Activated T-helper 1 cell treated with anti-CD3 and anti-CD28 coated beads, Interleukin-12 subunit alpha, Interleukin-12 subunit beta, Interleukin-2, Interleukin-4 antibody, amounts not matched to agents 30 ng/mL and 10 ng/mL and 1 ng/mL, durations not matched to agents 14 hours and 24 hours and 36 hours (primary cell): ENCODE results near the gene TOMM7. TPM values are rescaled to one million over a fixed set of nuclear protein-coding genes. Genes with fewer than 3 reads are reported as not detected.
"Not testable (repeated sequence)": the region's sequence is repeated elsewhere in the genome, so short reads cannot be mapped to it uniquely, and the experiment has no call there.

ENCODE experiments used
- DNase-seq: peaks from one replicate; pipeline ENCODE4 v3.0.0; 2021; ENCODE audit warnings: low spot score
- H3K27ac Mint-ChIP-seq: one replicate; pipeline ENCODE4 v1.8.0; 2021; ENCODE audit warnings: mild to moderate bottlenecking, mixed read lengths
- H3K27me3 Mint-ChIP-seq: one replicate; pipeline ENCODE4 v1.8.0; 2022; ENCODE audit warnings: mild to moderate bottlenecking, moderate library complexity, mixed read lengths; ENCODE audit not compliant: insufficient read depth
- H3K36me3 Mint-ChIP-seq: one replicate; pipeline ENCODE4 v1.8.0; 2021; ENCODE audit warnings: low read depth, mixed read lengths
- H3K4me1 Mint-ChIP-seq: one replicate; pipeline ENCODE4 v1.8.0; 2021; ENCODE audit warnings: low read depth, mixed read lengths
- H3K4me3 Mint-ChIP-seq: one replicate; pipeline ENCODE4 v1.8.0; 2021; ENCODE audit warnings: mild to moderate bottlenecking, moderate library complexity, mixed read lengths
- H3K9me3 Mint-ChIP-seq: one replicate; pipeline ENCODE4 v1.8.0; 2021; ENCODE audit warnings: mixed read lengths
- intact Hi-C: fragments of 100-400 bp; cut with micrococcal nuclease; formaldehyde crosslinking; loops from one replicate; pipeline ENCODE4 v1.15.1; 2024
- total RNA-seq: library from RNA; stranded (reverse); gene quantifications from 2 replicates; pipeline ENCODE4 v1.2.3, GENCODE V29; 2022

The TOMM7 gene
- total RNA-seq, 1 donor from 2014 or later: 225 TPM

DNA sequence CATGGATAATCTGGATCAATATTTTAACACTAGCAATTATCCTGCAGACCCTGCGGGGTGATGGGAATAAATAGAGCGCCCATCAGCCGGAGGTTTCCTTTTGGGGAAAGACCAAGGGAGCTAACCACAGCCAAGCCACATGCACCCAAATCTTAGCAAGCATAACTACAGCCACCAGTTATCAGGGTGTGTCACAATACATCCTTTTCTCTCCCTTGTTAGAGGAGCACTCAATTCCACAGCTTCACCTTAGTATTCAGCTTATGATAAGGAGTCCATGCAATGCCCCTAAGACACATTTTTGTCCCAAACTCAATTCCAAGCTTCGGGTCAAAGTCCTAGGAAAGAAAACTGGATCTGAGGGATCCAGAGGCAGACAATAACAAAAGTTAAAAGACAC is 15.9 kb downstream of the TOMM7 start:
- no peaks in the 10 kb centered on the region for H3K9me3 Mint-ChIP-seq
- intact Hi-C loops: no loop called here
- no peak overlapping the region for H3K27ac Mint-ChIP-seq
- peaks cover 2% of the 10 kb centered on the region for H3K36me3 Mint-ChIP-seq
- peaks cover 10% of the 10 kb centered on the region for H3K27me3 Mint-ChIP-seq
- no peak for DNase-seq
- H3K4me1 Mint-ChIP-seq: no peaks in the 10 kb centered on the region
- H3K4me3 Mint-ChIP-seq: no peak overlapping the region

DNA sequence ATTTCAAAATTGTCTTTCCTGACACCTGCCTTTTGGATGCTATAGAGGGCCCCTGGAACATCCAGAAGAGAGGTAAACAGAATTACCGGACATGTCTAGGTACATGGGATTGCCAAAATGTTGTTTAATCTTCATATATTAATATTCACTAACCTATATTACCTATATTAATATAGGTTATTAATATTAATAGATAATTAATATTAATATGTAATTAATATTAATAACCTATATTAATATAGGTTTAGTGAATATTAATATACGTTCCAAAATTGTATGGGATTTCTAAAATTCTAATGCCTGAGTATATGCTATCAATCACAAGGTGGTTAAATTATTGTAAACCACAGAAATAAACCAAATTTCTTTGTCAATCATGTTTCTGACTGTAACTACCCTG is 17.4 kb downstream of the TOMM7 start:
- Mint-ChIP-seq H3K36me3 (no peaks in the 10 kb centered on the region), H3K4me3 (no peak overlapping the region), H3K4me1 (no peaks in the 10 kb centered on the region), H3K9me3 (no peaks in the 10 kb centered on the region), H3K27ac (no peak overlapping the region), H3K27me3 (peaks cover 10% of the 10 kb centered on the region)
- DNase-seq: no peak
- intact Hi-C loops: no loop called here

DNA sequence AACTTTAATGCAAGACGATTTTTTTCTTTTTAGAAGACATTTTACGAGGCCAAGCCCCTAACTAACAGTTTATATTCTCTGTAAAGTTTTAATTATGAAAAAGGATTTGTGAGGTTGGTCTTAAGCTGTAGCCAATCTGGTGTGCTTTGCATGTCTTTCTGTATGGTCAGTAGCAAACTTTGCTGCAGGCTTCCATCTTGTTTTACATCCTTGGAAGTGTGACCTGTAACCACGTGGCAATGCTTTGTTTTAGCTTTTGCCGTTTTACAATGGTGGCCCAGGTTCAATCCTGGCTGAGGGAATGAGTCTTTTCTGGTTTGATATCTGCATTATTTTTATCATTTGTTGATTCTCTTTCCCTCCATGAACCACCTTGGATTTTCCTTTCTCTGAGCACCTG is 19.8 kb downstream of the TOMM7 start:
- H3K9me3 Mint-ChIP-seq: not testable (repeated sequence)

DNA sequence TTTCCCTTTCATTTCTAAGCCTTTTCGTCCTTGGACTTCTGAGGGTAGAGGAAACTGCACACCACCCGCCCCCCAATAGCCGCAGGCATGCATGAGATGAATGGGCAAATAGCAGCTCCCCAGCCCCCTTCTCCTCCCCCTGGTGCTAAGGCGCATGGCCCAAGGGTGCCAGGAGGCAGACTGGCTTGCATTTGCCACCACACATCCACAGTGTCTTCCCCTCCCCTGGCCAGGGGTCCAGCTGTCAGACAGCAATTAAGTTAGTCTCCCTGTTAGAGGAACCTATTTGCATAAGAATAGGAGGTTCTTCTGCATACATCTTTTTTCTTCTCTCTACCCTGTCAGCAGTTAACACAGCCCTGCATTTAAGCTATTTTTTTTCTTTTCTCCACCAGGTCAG is 20.2 kb downstream of the TOMM7 start:
- Mint-ChIP-seq H3K27ac (no peak overlapping the region), H3K4me3 (no peak overlapping the region), H3K4me1 (no peaks in the 10 kb centered on the region), H3K36me3 (no peaks in the 10 kb centered on the region), H3K9me3 (no peaks in the 10 kb centered on the region), H3K27me3 (peaks cover 5% of the 10 kb centered on the region)
- intact Hi-C loops: no loop called here
- no peak for DNase-seq

More for the DNA sequence above, 19.8 kb downstream of the TOMM7 start:
- intact Hi-C loops, DNase-seq, H3K27ac Mint-ChIP-seq, H3K36me3 Mint-ChIP-seq, H3K27me3 Mint-ChIP-seq, H3K4me3 Mint-ChIP-seq, H3K4me1 Mint-ChIP-seq: not testable (repeated sequence)

DNA sequence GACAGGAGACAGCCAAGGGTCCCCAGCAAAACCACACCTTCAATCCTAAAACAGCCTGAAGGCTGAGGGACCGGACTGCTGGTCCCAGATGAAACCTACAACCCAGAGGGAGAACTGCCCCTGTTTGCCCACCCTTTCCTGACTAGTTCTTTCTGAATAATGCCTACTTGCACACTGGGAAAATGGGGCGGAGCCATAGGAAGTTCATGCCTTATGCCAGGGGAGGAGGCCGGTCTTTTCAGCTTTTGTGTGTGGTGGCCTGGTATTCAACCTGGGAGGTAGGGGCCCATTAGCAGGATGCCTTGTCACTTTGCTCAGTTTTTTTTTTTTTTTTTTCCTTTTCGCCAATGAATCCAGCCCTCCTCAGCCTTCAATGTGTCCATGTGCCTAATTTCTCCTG is 20.7 kb downstream of the TOMM7 start:
- no peaks in the 10 kb centered on the region for H3K4me1 Mint-ChIP-seq
- H3K4me3 Mint-ChIP-seq: no peak overlapping the region
- H3K36me3 Mint-ChIP-seq: no peaks in the 10 kb centered on the region
- no peak overlapping the region for H3K27ac Mint-ChIP-seq
- intact Hi-C loops: no loop called here
- peaks cover 2% of the 10 kb centered on the region for H3K9me3 Mint-ChIP-seq
- H3K27me3 Mint-ChIP-seq: peaks cover 4% of the 10 kb centered on the region
- no peak for DNase-seq

DNA sequence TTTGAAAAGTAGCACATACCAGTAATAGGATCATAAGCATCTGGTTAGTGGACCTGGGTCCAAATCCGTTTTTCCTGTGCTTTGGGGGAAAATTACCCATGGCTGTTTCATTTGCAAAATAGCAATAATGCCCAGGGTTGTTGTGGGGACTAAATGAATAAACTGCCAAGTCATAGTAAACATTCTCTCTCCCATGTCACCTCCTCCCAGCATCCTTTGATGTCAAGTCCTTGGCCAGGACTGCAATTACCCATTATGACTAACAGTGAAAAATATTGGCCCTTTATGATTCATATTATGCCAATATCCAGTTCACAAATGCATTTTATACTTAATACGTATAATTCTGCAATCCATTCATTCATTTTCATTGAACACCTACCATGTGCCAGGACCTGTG is 23.0 kb downstream of the TOMM7 start:
- Mint-ChIP-seq H3K4me3 (no peak overlapping the region), H3K4me1 (no peaks in the 10 kb centered on the region), H3K36me3 (no peaks in the 10 kb centered on the region), H3K27ac (no peak overlapping the region), H3K9me3 (peaks cover 4% of the 10 kb centered on the region), H3K27me3 (peaks cover 2% of the 10 kb centered on the region)
- intact Hi-C loops: no loop called here
- no peak for DNase-seq

DNA sequence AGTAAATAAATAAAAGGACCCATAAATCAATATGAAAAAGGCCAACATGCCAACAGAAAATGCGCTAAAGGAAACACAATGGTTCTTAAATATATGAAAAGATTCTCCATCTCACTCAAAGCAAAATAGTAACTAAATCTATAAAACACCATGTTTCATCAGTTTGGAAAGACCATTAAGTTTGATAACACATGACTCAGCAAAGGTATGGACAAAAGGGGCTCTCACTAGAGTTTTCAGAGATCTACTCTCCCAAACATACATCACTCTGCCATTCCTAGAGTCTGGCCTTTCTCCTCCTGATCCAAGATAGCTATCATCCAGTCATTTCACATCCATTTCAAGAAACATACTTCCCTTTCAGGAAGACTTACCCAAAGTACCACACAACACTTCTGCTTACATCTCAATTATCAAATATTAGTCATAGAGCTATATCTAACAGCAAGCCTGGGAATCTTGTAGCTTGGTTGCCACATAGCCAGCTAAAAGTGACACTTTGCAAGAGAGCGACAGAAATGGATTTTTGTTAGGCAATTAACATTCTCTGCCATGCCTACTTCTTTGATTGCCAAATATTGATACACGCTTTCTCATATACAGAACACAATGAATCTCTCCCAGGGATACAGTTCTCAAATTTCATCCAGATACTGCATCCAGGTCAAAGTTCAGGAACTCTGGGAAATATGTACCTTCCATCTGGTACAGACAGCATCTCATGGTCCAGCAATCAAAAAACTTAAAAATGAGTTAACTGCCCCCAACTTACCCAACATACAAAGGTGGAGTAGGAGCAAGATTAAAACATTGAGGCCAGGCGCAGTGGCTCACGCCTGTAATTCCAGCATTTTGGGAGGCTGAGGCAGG is 28.8 kb downstream of the TOMM7 start:
- H3K36me3 Mint-ChIP-seq: no peaks in the 10 kb centered on the region
- H3K4me1 Mint-ChIP-seq: no peaks in the 10 kb centered on the region
- H3K9me3 Mint-ChIP-seq: peaks cover 4% of the 10 kb centered on the region
- intact Hi-C loops: no loop called here
- H3K4me3 Mint-ChIP-seq: no peak overlapping the region
- H3K27ac Mint-ChIP-seq: no peak overlapping the region
- DNase-seq: no peak
- H3K27me3 Mint-ChIP-seq: peaks cover 9% of the 10 kb centered on the region

DNA sequence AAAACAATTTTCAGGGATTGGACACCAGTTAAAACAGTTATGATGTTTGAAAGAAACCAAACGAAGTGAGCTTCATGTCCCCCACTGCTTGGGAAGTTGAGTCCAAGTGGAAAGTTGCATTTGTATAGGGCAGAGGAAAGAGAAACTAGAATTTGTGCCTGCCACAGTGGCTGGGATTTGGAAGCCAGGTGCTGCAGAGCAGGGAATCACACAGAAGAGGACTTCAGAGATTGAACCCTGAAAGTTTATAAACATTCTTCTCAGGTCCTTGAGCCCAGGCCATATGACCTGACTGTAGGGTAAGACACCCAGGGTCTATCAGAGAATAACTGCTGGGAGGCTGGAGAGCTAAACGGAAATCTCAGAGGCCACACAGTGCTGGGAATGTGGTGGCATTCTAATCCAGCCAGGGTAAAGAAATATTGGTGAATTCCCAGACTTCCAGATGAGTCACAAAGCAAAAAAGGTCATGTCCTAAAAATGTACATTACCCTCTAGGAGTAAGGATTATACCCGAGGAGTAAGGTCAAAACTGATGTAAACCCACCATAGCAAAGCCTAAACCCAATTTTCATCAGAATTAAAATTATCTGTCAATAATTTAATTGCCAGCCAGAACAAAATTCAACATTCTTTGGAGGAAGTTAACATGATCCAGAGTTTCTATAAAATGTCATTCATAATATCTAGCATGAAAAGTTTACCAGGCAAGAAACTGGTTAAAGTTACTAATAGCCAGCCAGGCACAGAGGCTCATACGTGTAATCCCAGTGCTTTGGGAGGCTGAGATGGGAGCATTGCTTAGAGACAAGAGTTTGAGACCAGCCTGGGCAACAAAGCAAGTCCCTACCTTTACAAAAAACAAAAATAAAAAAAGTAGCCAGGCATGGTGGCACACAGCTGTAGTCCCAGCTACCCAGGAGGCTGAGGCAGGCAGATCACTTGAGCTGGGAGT is 31.2 kb downstream of the TOMM7 start:
- Mint-ChIP-seq H3K27me3 (peaks cover 11% of the 10 kb centered on the region), H3K36me3 (no peaks in the 10 kb centered on the region), H3K4me3 (no peak overlapping the region), H3K27ac (no peak overlapping the region), H3K4me1 (no peaks in the 10 kb centered on the region), H3K9me3 (no peaks in the 10 kb centered on the region)
- DNase-seq: no peak
- intact Hi-C loops: no loop called here

DNA sequence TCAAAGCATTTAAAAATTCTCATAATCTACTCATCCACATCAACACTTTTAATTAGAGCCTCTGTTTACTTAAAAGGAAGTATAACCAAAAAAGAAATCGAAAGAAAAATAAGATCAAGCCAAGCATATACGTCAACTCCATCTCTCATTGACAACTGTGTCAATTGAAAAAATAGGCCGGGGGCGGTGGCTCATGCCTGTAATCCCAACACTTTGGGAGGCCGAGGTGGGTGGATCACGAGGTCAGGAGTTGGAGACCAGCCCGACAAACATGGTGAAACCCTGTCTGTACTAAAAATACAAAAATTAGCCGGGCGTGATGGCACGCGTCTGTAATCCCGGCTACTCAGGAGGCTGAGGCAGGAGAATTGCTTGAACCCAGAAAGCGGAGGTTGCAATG is 32.0 kb downstream of the TOMM7 start:
- peaks cover 11% of the 10 kb centered on the region for H3K27me3 Mint-ChIP-seq
- intact Hi-C loops, H3K36me3 Mint-ChIP-seq, H3K4me3 Mint-ChIP-seq, H3K27ac Mint-ChIP-seq, DNase-seq, H3K9me3 Mint-ChIP-seq, H3K4me1 Mint-ChIP-seq: not testable (repeated sequence)

DNA sequence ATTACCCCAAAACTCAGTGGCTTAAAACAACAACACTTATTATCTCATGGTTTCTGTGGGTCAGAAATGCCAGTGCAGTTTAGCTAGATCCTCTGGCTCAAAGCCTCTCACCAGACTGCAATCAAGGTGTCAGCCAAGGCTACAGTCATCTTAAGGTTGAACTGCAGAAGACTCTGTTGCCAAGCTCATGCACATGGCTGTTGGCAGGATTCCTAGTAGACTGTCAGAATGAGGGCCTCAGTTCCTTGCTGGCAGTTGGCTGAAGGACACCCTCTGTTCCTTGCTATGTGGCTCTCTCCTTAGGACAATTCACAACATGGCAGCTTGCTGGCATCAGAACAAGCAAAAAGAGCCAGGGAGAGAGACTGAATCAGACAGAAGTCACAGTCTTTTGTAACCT is 34.7 kb downstream of the TOMM7 start:
- peaks cover 12% of the 10 kb centered on the region for H3K27me3 Mint-ChIP-seq
- H3K36me3 Mint-ChIP-seq: no peaks in the 10 kb centered on the region
- H3K27ac Mint-ChIP-seq: no peak overlapping the region
- intact Hi-C loops: no loop called here
- no peaks in the 10 kb centered on the region for H3K9me3 Mint-ChIP-seq
- no peak overlapping the region for H3K4me3 Mint-ChIP-seq
- H3K4me1 Mint-ChIP-seq: no peaks in the 10 kb centered on the region
- DNase-seq: no peak

DNA sequence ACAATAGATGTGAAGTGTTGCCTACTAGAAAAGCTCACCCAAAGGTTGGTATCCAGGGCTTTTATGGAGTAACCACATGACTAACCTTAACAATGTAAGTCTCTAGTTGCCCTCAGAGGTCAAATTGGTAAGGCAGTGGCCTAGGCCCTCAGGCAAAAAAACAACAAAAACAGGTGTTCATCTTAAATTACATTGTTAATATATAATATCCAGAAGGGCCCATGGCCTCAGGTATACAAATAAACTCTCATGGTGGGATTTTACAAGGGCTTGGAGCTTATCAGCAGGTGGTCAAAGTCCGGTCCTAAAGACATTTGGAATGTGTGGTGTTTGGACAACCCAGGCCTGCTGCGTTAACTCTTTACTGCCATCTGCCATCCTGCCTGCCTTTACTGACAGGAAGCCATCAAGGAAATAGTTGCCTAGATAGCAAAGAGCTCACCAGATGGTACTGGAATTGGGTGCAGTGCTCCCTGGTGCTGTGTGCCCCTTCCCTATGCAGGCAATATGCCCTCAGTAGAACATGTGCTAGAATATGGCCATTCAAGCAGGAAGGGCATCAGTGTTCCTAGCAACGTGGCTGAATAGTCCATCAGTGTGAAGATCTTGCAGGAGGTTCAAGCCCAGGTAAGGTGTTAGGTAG is 36.2 kb downstream of the TOMM7 start:
- Mint-ChIP-seq H3K9me3 (no peaks in the 10 kb centered on the region), H3K27ac (no peak overlapping the region), H3K36me3 (no peaks in the 10 kb centered on the region), H3K4me1 (no peaks in the 10 kb centered on the region), H3K27me3 (peaks cover 11% of the 10 kb centered on the region), H3K4me3 (no peak overlapping the region)
- intact Hi-C loops: no loop called here
- DNase-seq: no peak

DNA sequence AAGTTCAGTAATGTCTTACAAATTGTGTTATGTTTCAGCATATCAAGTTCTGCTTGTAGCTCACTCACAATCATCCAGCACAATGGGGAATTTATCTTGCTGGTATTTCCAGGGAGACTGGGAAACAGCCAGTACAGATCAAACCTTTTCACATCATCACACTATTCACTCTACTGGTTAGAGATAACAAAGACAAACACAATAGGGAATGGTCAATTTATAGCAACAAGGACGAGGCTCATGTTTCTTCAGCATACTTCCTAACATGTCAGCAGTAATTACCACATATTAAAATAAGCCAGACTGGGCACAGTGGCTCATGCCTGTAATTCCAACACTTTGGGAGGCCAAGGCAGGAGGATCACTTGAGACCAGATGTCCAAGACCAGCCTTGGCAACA is 38.3 kb downstream of the TOMM7 start:
- Mint-ChIP-seq H3K27ac (no peak overlapping the region), H3K36me3 (no peaks in the 10 kb centered on the region)
- intact Hi-C loops: no loop called here

DNA sequence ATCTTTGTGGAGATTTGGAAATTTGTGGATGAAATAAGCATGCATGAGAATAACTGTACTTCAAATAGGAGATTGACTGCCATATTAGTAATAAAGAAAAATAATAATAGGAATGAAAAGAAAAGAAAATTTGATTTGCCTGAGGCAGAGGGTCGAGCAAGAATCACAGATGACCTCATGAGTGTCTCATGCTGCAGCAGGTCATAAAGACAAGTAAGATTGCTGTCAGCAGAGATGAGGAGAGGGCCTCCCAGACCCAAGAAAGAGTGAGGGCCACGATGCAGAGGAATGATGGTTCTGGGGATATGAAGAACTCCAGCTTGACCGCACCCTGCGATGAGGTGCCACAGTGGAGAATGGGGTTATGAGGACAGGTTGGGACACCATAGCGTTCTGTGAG is 39.2 kb downstream of the TOMM7 start:
- no peak for DNase-seq
- H3K4me1 Mint-ChIP-seq: no peaks in the 10 kb centered on the region
- no peaks in the 10 kb centered on the region for H3K9me3 Mint-ChIP-seq
- no peak overlapping the region for H3K4me3 Mint-ChIP-seq
- H3K36me3 Mint-ChIP-seq: no peaks in the 10 kb centered on the region
- peaks cover 8% of the 10 kb centered on the region for H3K27me3 Mint-ChIP-seq
- H3K27ac Mint-ChIP-seq: no peak overlapping the region
- intact Hi-C loops: no loop called here

More for the DNA sequence above, 38.3 kb downstream of the TOMM7 start:
- DNase-seq: no peak
- Mint-ChIP-seq H3K4me3 (no peak overlapping the region), H3K4me1 (no peaks in the 10 kb centered on the region), H3K27me3 (peaks cover 8% of the 10 kb centered on the region), H3K9me3 (no peaks in the 10 kb centered on the region)
